ENCODE data around the gene LUC7L3.

- no peak for TF ChIP-seq SUZ12 (IDR thresholded peaks at IDR 0.05; ENCODE audit: extremely low read depth, insufficient read depth, insufficient read length)
- no peak for TF ChIP-seq YY1 (IDR thresholded peaks at IDR 0.05; ENCODE audit: insufficient read depth, insufficient read length)
Observed at GRCh38 chr17:50721194-50722010, 2.0 kb downstream of the LUC7L3 start.
